ENCODE data around the gene SLC15A1. TPM values are rescaled to one million over a fixed set of nuclear protein-coding genes. Genes with fewer than 3 reads are reported as not detected.
"Not testable (repeated sequence)": the region's sequence is repeated elsewhere in the genome, so short reads cannot be mapped to it uniquely, and the experiment has no call there.

The SLC15A1 gene
- total RNA-seq, 1 donor from 2014 or later, result not detected

- TF ChIP-seq, protein P1, sequence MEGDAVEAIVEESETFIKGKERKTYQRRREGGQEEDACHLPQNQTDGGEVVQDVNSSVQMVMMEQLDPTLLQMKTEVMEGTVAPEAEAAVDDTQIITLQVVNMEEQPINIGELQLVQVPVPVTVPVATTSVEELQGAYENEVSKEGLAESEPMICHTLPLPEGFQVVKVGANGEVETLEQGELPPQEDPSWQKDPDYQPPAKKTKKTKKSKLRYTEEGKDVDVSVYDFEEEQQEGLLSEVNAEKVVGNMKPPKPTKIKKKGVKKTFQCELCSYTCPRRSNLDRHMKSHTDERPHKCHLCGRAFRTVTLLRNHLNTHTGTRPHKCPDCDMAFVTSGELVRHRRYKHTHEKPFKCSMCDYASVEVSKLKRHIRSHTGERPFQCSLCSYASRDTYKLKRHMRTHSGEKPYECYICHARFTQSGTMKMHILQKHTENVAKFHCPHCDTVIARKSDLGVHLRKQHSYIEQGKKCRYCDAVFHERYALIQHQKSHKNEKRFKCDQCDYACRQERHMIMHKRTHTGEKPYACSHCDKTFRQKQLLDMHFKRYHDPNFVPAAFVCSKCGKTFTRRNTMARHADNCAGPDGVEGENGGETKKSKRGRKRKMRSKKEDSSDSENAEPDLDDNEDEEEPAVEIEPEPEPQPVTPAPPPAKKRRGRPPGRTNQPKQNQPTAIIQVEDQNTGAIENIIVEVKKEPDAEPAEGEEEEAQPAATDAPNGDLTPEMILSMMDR (IDR thresholded peaks at IDR 0.05), result no peak
- peaks cover 29% of the 10 kb centered on the region for H3K27me3 ChIP-seq
- no peaks in the 10 kb centered on the region for H3K36me3 ChIP-seq
- H3K4me1 ChIP-seq, result peaks cover 11% of the 10 kb centered on the region
- H3K4me3 ChIP-seq, result no peak overlapping the region
- DNase-seq (no peak), ATAC-seq (no peak)
- no peak overlapping the region for H3K27ac ChIP-seq
- no peaks in the 10 kb centered on the region for H3K9me3 ChIP-seq
- intact Hi-C loops (cut with DNase I), result no loop called here
Measured at GRCh38 chr13:98755116-98755515, 2.6 kb upstream of the SLC15A1 start.

DNA sequence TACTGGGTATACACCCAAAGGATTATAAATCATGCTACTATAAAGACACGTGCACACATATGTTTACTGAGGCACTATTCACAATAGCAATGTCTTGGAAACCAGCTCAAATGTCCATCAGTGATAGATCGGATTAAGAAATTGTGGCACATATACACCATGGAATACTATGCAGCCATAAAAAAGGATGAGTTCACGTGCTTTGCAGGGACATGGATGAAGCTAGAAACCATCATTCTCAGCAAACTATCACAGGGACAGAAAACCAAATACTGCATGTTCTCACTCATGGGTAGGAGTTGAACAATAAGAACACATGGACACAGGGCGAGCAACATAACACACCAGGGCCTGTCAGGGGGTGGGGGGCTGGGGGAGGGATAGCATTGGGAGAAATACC lies 2.0 kb upstream of the SLC15A1 start:
- DNase-seq; H3K36me3 ChIP-seq; H3K9me3 ChIP-seq; H3K27ac ChIP-seq; H3K4me3 ChIP-seq; intact Hi-C loops (cut with DNase I); ATAC-seq: not testable (repeated sequence)
- H3K27me3 ChIP-seq, result peaks cover 29% of the 10 kb centered on the region
- H3K4me1 ChIP-seq, result peaks cover 11% of the 10 kb centered on the region

DNA sequence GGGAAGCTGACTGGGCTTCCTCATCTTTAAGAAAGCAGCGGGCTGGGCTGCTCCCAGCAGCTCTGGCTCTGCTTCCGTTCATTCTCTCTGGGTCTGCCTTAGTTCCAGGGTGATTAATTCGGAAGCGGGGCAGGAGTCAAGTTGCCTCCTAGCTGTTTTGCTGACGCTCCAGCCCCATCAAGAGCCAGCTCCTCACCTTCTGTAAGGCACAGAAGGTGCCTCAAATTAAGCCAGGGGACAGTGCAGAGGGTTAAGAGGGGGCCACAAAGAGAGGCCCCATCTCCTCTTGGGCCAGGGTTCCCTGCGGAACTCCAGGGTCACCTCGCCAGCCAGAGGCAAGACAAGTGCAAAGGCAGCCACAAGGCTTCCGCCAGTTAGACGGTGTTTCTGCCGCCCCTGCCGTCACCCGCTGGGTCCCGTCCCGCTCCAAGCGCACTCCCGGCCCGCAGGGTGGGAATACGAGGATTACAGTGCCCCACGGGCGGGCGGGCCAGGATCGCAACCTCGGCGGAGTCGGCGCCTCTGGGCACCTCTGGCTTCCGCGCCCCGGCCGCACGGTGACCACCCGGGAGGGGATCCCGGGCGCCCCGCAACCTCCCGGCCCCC lies 508 bp downstream of the SLC15A1 start:
- Histone ChIP-seq H3K9me3 (no peaks in the 10 kb centered on the region), H3K4me3 (peak overlapping the region; percentile 40), H3K4me1 (peaks cover 11% of the 10 kb centered on the region), H3K27ac (no peak overlapping the region), H3K27me3 (peaks cover 29% of the 10 kb centered on the region), H3K36me3 (no peaks in the 10 kb centered on the region)
- DNase-seq, result no peak
- intact Hi-C loops (cut with DNase I), result no loop called here
- TF ChIP-seq, protein P1 (IDR thresholded peaks at IDR 0.05), result no peak
- peak; percentile 36 for ATAC-seq

- Histone ChIP-seq H3K4me1 (peaks cover 11% of the 10 kb centered on the region), H3K27me3 (peaks cover 29% of the 10 kb centered on the region), H3K4me3 (no peak overlapping the region), H3K9me3 (no peaks in the 10 kb centered on the region), H3K27ac (no peak overlapping the region), H3K36me3 (no peaks in the 10 kb centered on the region)
- TF ChIP-seq, protein P1 (IDR thresholded peaks at IDR 0.05), result no peak
- DNase-seq (no peak), ATAC-seq (no peak)
- intact Hi-C loops (cut with DNase I), result no loop called here
Measured at GRCh38 chr13:98751367-98751782, 1.1 kb downstream of the SLC15A1 start.

DNA sequence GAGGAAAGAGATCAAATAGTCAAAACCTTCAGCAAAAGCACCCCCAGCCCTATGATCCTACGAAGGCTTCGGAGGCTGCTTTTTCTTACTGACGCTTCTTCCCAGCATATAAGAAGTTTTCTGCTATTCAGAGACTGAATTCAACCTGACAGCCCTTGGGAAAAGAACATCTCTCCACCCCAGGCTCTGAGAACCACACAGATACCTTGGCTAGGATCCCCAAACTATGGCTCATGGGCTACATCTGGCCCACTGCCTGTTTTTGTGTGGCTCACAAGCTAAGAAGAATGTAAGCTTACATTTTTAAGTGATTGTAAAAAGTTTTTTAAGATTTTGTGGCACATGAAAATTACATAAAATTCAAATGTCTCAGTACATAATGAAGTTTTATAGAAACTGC lies 3.0 kb downstream of the SLC15A1 start:
- ATAC-seq, result no peak
- intact Hi-C loops (cut with DNase I), result no loop called here
- Histone ChIP-seq H3K36me3 (no peaks in the 10 kb centered on the region), H3K4me3 (no peak overlapping the region), H3K27me3 (peaks cover 29% of the 10 kb centered on the region), H3K4me1 (peaks cover 11% of the 10 kb centered on the region), H3K27ac (no peak overlapping the region), H3K9me3 (no peaks in the 10 kb centered on the region)
- TF ChIP-seq, protein P1 (IDR thresholded peaks at IDR 0.05), result no peak
- DNase-seq, result no peak

- Histone ChIP-seq H3K36me3 (no peaks in the 10 kb centered on the region), H3K27me3 (peaks cover 15% of the 10 kb centered on the region), H3K4me1 (peaks cover 4% of the 10 kb centered on the region), H3K4me3 (no peak overlapping the region), H3K27ac (no peak overlapping the region), H3K9me3 (no peaks in the 10 kb centered on the region)
- no peak for ATAC-seq
- intact Hi-C loops (cut with DNase I), result no loop called here
- TF ChIP-seq, protein P1 (IDR thresholded peaks at IDR 0.05), result no peak
- DNase-seq, result no peak
Measured at GRCh38 chr13:98746968-98747367, 5.5 kb downstream of the SLC15A1 start.

All from upper lobe of right lung (tissue), 1 donor.